SK-N-SH (cell line): ENCODE measurements around the gene AGL.

ENCODE experiments used
- CHD2 ChIP-seq: fragments of 150-350 bp; IDR thresholded peaks from 2 replicates; pipeline ENCODE4 v1.6.1; 2018; ENCODE audit warnings: low read length; ENCODE audit not compliant: partially characterized antibody
- CTCF ChIP-seq: fragments of 200-600 bp; sonication (generic); IDR thresholded peaks from 2 replicates; pipeline ENCODE4 v1.6.1; 2017; ENCODE audit warnings: antibody characterized with exemption, mild to moderate bottlenecking, moderate library complexity
- EP300 ChIP-seq, 2 experiments: IDR thresholded peaks; 2 replicates each; pipeline versions ENCODE4 v1.4.0 to v1.6.1; 2012; ENCODE audit warnings: borderline replicate concordance in 1 of 2, low read depth in 1 of 2, low read length in 1 of 2
- FOXJ3 ChIP-seq: sonication (generic); formaldehyde crosslinking; IDR thresholded peaks from 2 replicates; pipeline ENCODE4 v1.5.1; 2020; ENCODE audit warnings: mild to moderate bottlenecking, missing genetic modification reagents
- GABPA ChIP-seq: IDR thresholded peaks from 2 replicates; pipeline ENCODE4 v1.4.0; 2012; ENCODE audit warnings: low read depth, mild to moderate bottlenecking
- MXI1 ChIP-seq: IDR thresholded peaks from 2 replicates; pipeline ENCODE4 v1.6.1; 2012; ENCODE audit warnings: mild to moderate bottlenecking, low read depth, low read length, improper control_type of control experiment
- POLR2AphosphoS5 ChIP-seq: IDR thresholded peaks from 2 replicates; pipeline ENCODE4 v1.6.1; 2012; ENCODE audit warnings: low read depth, low read length
- RAD21 ChIP-seq: IDR thresholded peaks from 2 replicates; pipeline ENCODE4 v1.6.1; 2012; ENCODE audit warnings: mild to moderate bottlenecking, low read length
- REST ChIP-seq: IDR thresholded peaks from 2 replicates; pipeline ENCODE4 v1.6.1; 2012; ENCODE audit warnings: mild to moderate bottlenecking, low read depth, low read length, moderate library complexity
- SIN3A ChIP-seq: IDR thresholded peaks from 2 replicates; pipeline ENCODE4 v1.6.1; 2012; ENCODE audit warnings: low read depth, mild to moderate bottlenecking, low read length, moderate library complexity, borderline replicate concordance
- TAF1 ChIP-seq: IDR thresholded peaks from 2 replicates; pipeline ENCODE4 v1.6.1; 2012; ENCODE audit warnings: low read depth, mild to moderate bottlenecking, low read length, moderate library complexity, borderline replicate concordance
- USF2 ChIP-seq: fragments of 150-350 bp; IDR thresholded peaks from 2 replicates; pipeline ENCODE4 v1.6.1; 2017; ENCODE audit warnings: antibody characterized with exemption, low read length, low read depth, borderline replicate concordance
- YY1 ChIP-seq: IDR thresholded peaks from 2 replicates; pipeline ENCODE4 v1.4.0; 2012; ENCODE audit warnings: low read depth, mild to moderate bottlenecking

- TF ChIP-seq CTCF = no peak
- no peak for TF ChIP-seq MXI1
- no peak for TF ChIP-seq YY1
- no peak for TF ChIP-seq POLR2AphosphoS5
- TF ChIP-seq FOXJ3 (CRISPR knock-in tag) = no peak
- no peak for TF ChIP-seq RAD21
- TF ChIP-seq TAF1 = no peak
- TF ChIP-seq EP300 (IDR thresholded peaks at IDR 0.05; ENCODE audit: borderline replicate concordance in 1 of 2, low read depth in 1 of 2, low read length in 1 of 2) = no peak
- TF ChIP-seq CHD2 = no peak
- no peak for TF ChIP-seq USF2
- TF ChIP-seq SIN3A = no peak
- TF ChIP-seq GABPA = no peak
- TF ChIP-seq REST = no peak
These were observed 8.7 kb downstream of the AGL start for GRCh38 chr1:99858881-99859280.
